ENCODE data around the gene RAB9B. TPM values are rescaled to one million over a fixed set of nuclear protein-coding genes. Genes with fewer than 3 reads are reported as not detected.

RAB9B gene
- total and polyA plus RNA-seq, 2 of the 13 experiments (the other 11 are each of a cell fraction or from before 2014, with no cell fraction given), result 0.04 TPM; not detected in 1

- Histone ChIP-seq H3K4me1 (ENCODE audit: insufficient read depth, low read length) (no peaks in the 10 kb centered on the region), H3K36me3 (replicated peaks in 1 of 2; ENCODE audit: control insufficient read depth in 1 of 2, insufficient read depth in 2 of 2, low read length in 2 of 2) (no peaks in the 10 kb centered on the region), H2AFZ (ENCODE audit: low read length) (no peak overlapping the region), H3K27ac (ENCODE audit: extremely low read length, insufficient read depth, low read length) (no peak overlapping the region), H3K4me2 (ENCODE audit: low read depth, low read length) (peak overlapping the region; percentile 61), H3K9me3 (ENCODE audit: low read length) (no peaks in the 10 kb centered on the region), H4K20me1 (ENCODE audit: insufficient read depth, low read length) (no peaks in the 10 kb centered on the region), H3K27me3 (ENCODE audit: control insufficient read depth in 1 of 2, insufficient read depth in 2 of 2, low read length in 2 of 2) (peaks cover 0 to 11% of the 10 kb centered on the region in 2 experiments; a peak in 3 of 5 replicates), H3K79me2 (ENCODE audit: insufficient read depth, low read length) (no peaks in the 10 kb centered on the region), H3K4me3 (replicated peaks in 1 of 3; ENCODE audit: insufficient read depth in 1 of 3, low read depth in 2 of 3, low read length in 3 of 3) (peak overlapping the region in 1 of 3 experiments; percentile 66; a peak in 3 of 6 replicates), H3K9ac (ENCODE audit: insufficient read depth, low read depth, low read length) (no peak overlapping the region)
- TF ChIP-seq ZNF256 (CRISPR knock-in tag; conservative IDR thresholded peaks at IDR 0.05), result no peak
- TF ChIP-seq ZMYM2 (CRISPR knock-in tag; IDR thresholded peaks at IDR 0.05), result no peak
- TF ChIP-seq ATF2 (CRISPR knock-in tag; IDR thresholded peaks at IDR 0.05), result no peak
- no peak for TF ChIP-seq KAT8 (CRISPR knock-in tag; IDR thresholded peaks at IDR 0.05)
- no peak for TF ChIP-seq ZNF275 (CRISPR knock-in tag; IDR thresholded peaks at IDR 0.05; ENCODE audit: borderline replicate concordance)
- no peak for TF ChIP-seq MYNN (CRISPR knock-in tag; IDR thresholded peaks at IDR 0.05; ENCODE audit: low read depth)
- no peak for TF ChIP-seq ZNF224 (CRISPR knock-in tag; IDR thresholded peaks at IDR 0.05)
- no peak for TF ChIP-seq SP2 (CRISPR knock-in tag; IDR thresholded peaks at IDR 0.05)
- no peak for TF ChIP-seq ZNF775 (CRISPR knock-in tag; IDR thresholded peaks at IDR 0.05; ENCODE audit: borderline replicate concordance)
- no peak for TF ChIP-seq HNF1B (CRISPR knock-in tag; IDR thresholded peaks at IDR 0.05)
- TF ChIP-seq SMAD9 (CRISPR knock-in tag; IDR thresholded peaks at IDR 0.05), result no peak
- no peak for TF ChIP-seq GZF1 (CRISPR knock-in tag; IDR thresholded peaks at IDR 0.05)
- no peak for TF ChIP-seq ZNF709 (CRISPR knock-in tag; IDR thresholded peaks at IDR 0.05)
- TF ChIP-seq ISL2 (CRISPR knock-in tag; IDR thresholded peaks at IDR 0.05), result no peak
- TF ChIP-seq ZNF878 (CRISPR knock-in tag; IDR thresholded peaks at IDR 0.05), result no peak
- no peak for TF ChIP-seq U2AF2 (IDR thresholded peaks at IDR 0.05; ENCODE audit: low read depth, low read length)
- TF ChIP-seq ISX (CRISPR knock-in tag; conservative IDR thresholded peaks at IDR 0.05), result no peak
- TF ChIP-seq KAT2B (IDR thresholded peaks at IDR 0.05; ENCODE audit: borderline replicate concordance, low read depth, low read length), result no peak
- intact Hi-C loops (cut with micrococcal nuclease; ENCODE audit: unreplicated experiment), result no loop called here
- WGBS (ENCODE audit: low lambda C conversion rate), result 47% methylated on average over 5 of the region's 11 CpGs
- ATAC-seq, result no peak; the same call in 2 of the 3 replicates
- in situ Hi-C loops (cut with HindIII; ENCODE audit: extremely low pct_ligation_motif_present, low pct_unique_long_range_greater_than_20kb), result loop anchor here (25.0 kb wide), 2 partner anchors 106 to 281 kb away; partner anchors contain the start of gene ZCCHC18
- no TSS peak for BruUV-seq (replicated peaks)
- no peak for DNase-seq (ENCODE audit: low spot score)
- FAIRE-seq, result no peak
- ChIA-PET CTCF (ENCODE audit: low intra/inter-chr PET ratio, low total read pairs) (no interaction called here), POLR2A (interaction anchor here (0.9 kb wide), 1 partner anchor 144 kb away, joined by 3 read pairs; the partner anchor contains the start of gene MORF4L2)
Measured at GRCh38 chrX:103831342-103831802, 685 bp downstream of the RAB9B start.
